ENCODE data around the gene YIPF1. TPM values are rescaled to one million over a fixed set of nuclear protein-coding genes. Genes with fewer than 3 reads are reported as not detected.
A peak's percentile ranks its signal among the peaks of the same experiment; 100 is the strongest.

Gene YIPF1
- total RNA-seq, 1 donor from 2014 or later, result 39.3 TPM

- no peak for TF ChIP-seq CTCF (IDR thresholded peaks at IDR 0.05; ENCODE audit: partially characterized antibody, unreplicated experiment)
- no peaks in the 10 kb centered on the region for H3K27me3 Mint-ChIP-seq (ENCODE audit: unreplicated experiment)
- no peak overlapping the region for H3K4me3 Mint-ChIP-seq (ENCODE audit: unreplicated experiment)
- peaks cover 3% of the 10 kb centered on the region for H3K9me3 Mint-ChIP-seq (ENCODE audit: unreplicated experiment)
- DNase-seq, result no peak
- H3K36me3 Mint-ChIP-seq (ENCODE audit: unreplicated experiment), result no peaks in the 10 kb centered on the region
- peak overlapping the region; percentile 13 for H3K27ac Mint-ChIP-seq (ENCODE audit: unreplicated experiment)
- no peaks in the 10 kb centered on the region for H3K4me1 Mint-ChIP-seq (ENCODE audit: low read depth, unreplicated experiment)
Measured at GRCh38 chr1:53810497-53810896, 79.1 kb downstream of the YIPF1 start.

GRCh38 chr1:53810007-53810406 lies 79.6 kb downstream of the YIPF1 start:
- TF ChIP-seq CTCF (IDR thresholded peaks at IDR 0.05; ENCODE audit: partially characterized antibody, unreplicated experiment), result no peak
- Mint-ChIP-seq H3K27ac (ENCODE audit: unreplicated experiment) (no peak overlapping the region), H3K4me3 (ENCODE audit: unreplicated experiment) (no peak overlapping the region), H3K9me3 (ENCODE audit: unreplicated experiment) (peaks cover 3% of the 10 kb centered on the region), H3K4me1 (ENCODE audit: low read depth, unreplicated experiment) (no peaks in the 10 kb centered on the region), H3K36me3 (ENCODE audit: unreplicated experiment) (no peaks in the 10 kb centered on the region), H3K27me3 (ENCODE audit: unreplicated experiment) (no peaks in the 10 kb centered on the region)
- no peak for DNase-seq

GRCh38 chr1:53807916-53808315 lies 81.7 kb downstream of the YIPF1 start:
- Mint-ChIP-seq H3K9me3 (ENCODE audit: unreplicated experiment) (peaks cover 4% of the 10 kb centered on the region), H3K36me3 (ENCODE audit: unreplicated experiment) (no peaks in the 10 kb centered on the region), H3K4me3 (ENCODE audit: unreplicated experiment) (no peak overlapping the region), H3K4me1 (ENCODE audit: low read depth, unreplicated experiment) (no peaks in the 10 kb centered on the region), H3K27ac (ENCODE audit: unreplicated experiment) (no peak overlapping the region), H3K27me3 (ENCODE audit: unreplicated experiment) (no peaks in the 10 kb centered on the region)
- DNase-seq, result no peak
- TF ChIP-seq CTCF (IDR thresholded peaks at IDR 0.05; ENCODE audit: partially characterized antibody, unreplicated experiment), result no peak

- DNase-seq, result no peak
Measured at GRCh38 chr1:53804791-53805505, 84.6 kb downstream of the YIPF1 start.

More at GRCh38 chr1:53804791-53805505, 84.6 kb downstream of the YIPF1 start:
- TF ChIP-seq CTCF (IDR thresholded peaks at IDR 0.05; ENCODE audit: partially characterized antibody, unreplicated experiment), result no peak
- H3K36me3 Mint-ChIP-seq (ENCODE audit: unreplicated experiment), result no peaks in the 10 kb centered on the region
- H3K27ac Mint-ChIP-seq (ENCODE audit: unreplicated experiment), result no peak overlapping the region
- peaks cover 2% of the 10 kb centered on the region for H3K9me3 Mint-ChIP-seq (ENCODE audit: unreplicated experiment)
- no peak overlapping the region for H3K4me3 Mint-ChIP-seq (ENCODE audit: unreplicated experiment)
- H3K27me3 Mint-ChIP-seq (ENCODE audit: unreplicated experiment), result no peaks in the 10 kb centered on the region
- H3K4me1 Mint-ChIP-seq (ENCODE audit: low read depth, unreplicated experiment), result no peaks in the 10 kb centered on the region

Measured in glutamatergic neuron (in vitro differentiated cells).